Measurements from ENCODE around the gene VPS11.
"Not testable (repeated sequence)": the region's sequence is repeated elsewhere in the genome, so short reads cannot be mapped to it uniquely, and the experiment has no call there.

VPS11 gene

GRCh38 chr11:119100994-119101758 is 33.6 kb downstream of the VPS11 start:
- in situ Hi-C loops (cut with MboI; ENCODE audit: low sequenced_read_pairs) = no loop called here

GRCh38 chr11:119101759-119102423 is 34.3 kb downstream of the VPS11 start, which contains the start of gene DPAGT1:
TSS of gene DPAGT1 (minus strand) at chr11:119101853. CDS start at chr11:119101655, 198 bp downstream.
- in situ Hi-C loops (cut with MboI; ENCODE audit: low sequenced_read_pairs) = no loop called here

- in situ Hi-C loops (cut with MboI; ENCODE audit: low sequenced_read_pairs) = not testable (repeated sequence)
Observed at GRCh38 chr11:119103161-119103664, 35.6 kb downstream of the VPS11 start.

- in situ Hi-C loops (cut with MboI; ENCODE audit: low sequenced_read_pairs) = no loop called here
Observed at GRCh38 chr11:119103793-119104192, 36.2 kb downstream of the VPS11 start.

- in situ Hi-C loops (cut with MboI; ENCODE audit: low sequenced_read_pairs) = no loop called here
Observed at GRCh38 chr11:119106564-119107537, 39.2 kb downstream of the VPS11 start, which contains the start of gene C2CD2L. TSS of gene C2CD2L (plus strand) at chr11:119107344. CDS start at chr11:119107742, 398 bp downstream.

GRCh38 chr11:119107538-119108145 is 40.0 kb downstream of the VPS11 start:
- in situ Hi-C loops (cut with MboI; ENCODE audit: low sequenced_read_pairs) = no loop called here

- in situ Hi-C loops (cut with MboI; ENCODE audit: low sequenced_read_pairs) = no loop called here
Observed at GRCh38 chr11:119108146-119108856, 40.7 kb downstream of the VPS11 start.

- in situ Hi-C loops (cut with MboI; ENCODE audit: low sequenced_read_pairs) = no loop called here
Observed at GRCh38 chr11:119108857-119109221, 41.2 kb downstream of the VPS11 start.

- in situ Hi-C loops (cut with MboI; ENCODE audit: low sequenced_read_pairs) = no loop called here
Observed at GRCh38 chr11:119109843-119110242, 42.2 kb downstream of the VPS11 start.

GRCh38 chr11:119110439-119110838 is 42.8 kb downstream of the VPS11 start:
- in situ Hi-C loops (cut with MboI; ENCODE audit: low sequenced_read_pairs) = no loop called here

GRCh38 chr11:119111361-119111925 is 43.8 kb downstream of the VPS11 start:
- in situ Hi-C loops (cut with MboI; ENCODE audit: low sequenced_read_pairs) = no loop called here

- in situ Hi-C loops (cut with MboI; ENCODE audit: low sequenced_read_pairs) = no loop called here
Observed at GRCh38 chr11:119112314-119113020, 44.8 kb downstream of the VPS11 start.

- in situ Hi-C loops (cut with MboI; ENCODE audit: low sequenced_read_pairs) = no loop called here
Observed at GRCh38 chr11:119113716-119114115, 46.1 kb downstream of the VPS11 start.

GRCh38 chr11:119114351-119114750 is 46.7 kb downstream of the VPS11 start:
- in situ Hi-C loops (cut with MboI; ENCODE audit: low sequenced_read_pairs) = no loop called here

GRCh38 chr11:119115484-119116234 is 48.0 kb downstream of the VPS11 start:
- in situ Hi-C loops (cut with MboI; ENCODE audit: low sequenced_read_pairs) = no loop called here

- in situ Hi-C loops (cut with MboI; ENCODE audit: low sequenced_read_pairs) = no loop called here
Observed at GRCh38 chr11:119116235-119116594, 48.6 kb downstream of the VPS11 start.

GRCh38 chr11:119116601-119117000 is 49.0 kb downstream of the VPS11 start:
- in situ Hi-C loops (cut with MboI; ENCODE audit: low sequenced_read_pairs) = no loop called here

- in situ Hi-C loops (cut with MboI; ENCODE audit: low sequenced_read_pairs) = no loop called here
Observed at GRCh38 chr11:119117004-119117706, 49.5 kb downstream of the VPS11 start.
